Measurements from ENCODE around the gene ATR. TPM values are rescaled to one million over a fixed set of nuclear protein-coding genes. Genes with fewer than 3 reads are reported as not detected.

Gene ATR
- total and polyA plus RNA-seq, 2 of the 4 experiments (the other 2 are of a cell fraction): 9.5 to 28.0 TPM

DNA sequence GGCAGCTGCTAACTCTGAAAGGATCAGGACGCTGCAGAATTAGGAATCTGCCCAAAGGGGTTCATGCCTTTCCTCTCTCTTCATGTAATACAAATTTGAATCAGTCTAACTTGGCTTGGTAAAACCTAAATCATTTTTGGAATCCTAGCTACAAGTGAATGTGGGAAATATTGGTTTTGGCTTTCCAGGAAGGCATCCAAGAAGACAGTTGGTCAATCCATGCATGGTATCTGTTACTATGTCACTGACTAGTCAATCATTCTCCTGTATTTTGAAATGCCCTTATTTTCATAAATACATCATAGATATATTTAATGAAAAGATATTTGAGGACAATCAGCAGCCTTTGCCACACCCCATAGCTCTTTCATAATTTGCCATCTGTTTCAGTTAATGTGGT, 10.2 kb upstream of the ATR start:
- intact Hi-C loops (cut with micrococcal nuclease): no loop called here
- Histone ChIP-seq H3K4me1 (ENCODE audit: control insufficient read depth, insufficient read depth, low read length) (no peaks in the 10 kb centered on the region), H3K79me1 (ENCODE audit: low read depth in 1 of 2, low read length in 2 of 2) (no peaks in the 10 kb centered on the region), H4K8ac (ENCODE audit: low read depth in 2 of 2, low read length in 2 of 2) (no peak overlapping the region), H3K56ac (ENCODE audit: extremely low read depth, insufficient read depth, low read length) (no peak overlapping the region), H3K27me3 (ENCODE audit: control insufficient read depth, insufficient read depth, low read length) (peaks cover 6% of the 10 kb centered on the region), H3K9me1 (ENCODE audit: insufficient read depth, low read length) (no peaks in the 10 kb centered on the region), H2BK120ac (ENCODE audit: low read depth, low read length) (no peak overlapping the region), H2BK20ac (ENCODE audit: low read depth, low read length) (no peak overlapping the region), H2AK9ac (replicated peaks; ENCODE audit: low read depth, low read length, poor library complexity) (no peak overlapping the region), H2BK5ac (ENCODE audit: low read depth, low read length, poor library complexity, severe bottlenecking) (no peak overlapping the region), H3K36me3 (ENCODE audit: control insufficient read depth, insufficient read depth, low read length) (no peaks in the 10 kb centered on the region), H3K27ac (ENCODE audit: insufficient read depth, low read length) (no peak overlapping the region), H3K9ac (ENCODE audit: low read depth, low read length) (no peak overlapping the region), H2AK5ac (ENCODE audit: low read depth, low read length) (no peak overlapping the region), H4K20me1 (ENCODE audit: insufficient read depth, low read length) (no peaks in the 10 kb centered on the region), H3K4ac (ENCODE audit: low read depth, low read length) (no peak overlapping the region), H2AFZ (replicated peaks; ENCODE audit: low read length, poor library complexity) (no peak overlapping the region), H3K18ac (ENCODE audit: low read depth, low read length) (no peak overlapping the region), H3K23ac (ENCODE audit: low read depth, low read length) (no peak overlapping the region), H3K9me3 (ENCODE audit: control insufficient read depth, insufficient read depth, low read length) (no peaks in the 10 kb centered on the region), H2BK15ac (ENCODE audit: low read depth, low read length) (no peak overlapping the region), H3K14ac (replicated peaks; ENCODE audit: low read depth, low read length) (no peak overlapping the region), H3K4me3 (ENCODE audit: insufficient read depth, low read depth, low read length) (no peak overlapping the region), H3K4me2 (ENCODE audit: low read depth, low read length) (no peak overlapping the region), H4K5ac (ENCODE audit: low read depth, low read length) (no peak overlapping the region), H4K91ac (ENCODE audit: insufficient read depth, low read depth, low read length) (no peak overlapping the region)
- BruUV-seq (replicated peaks): no TSS peak
- POLR2A ChIA-PET (ENCODE audit: unreplicated experiment): no interaction called here
- DNase-seq (no peak), ATAC-seq (ENCODE audit: low read depth) (no peak)
- in situ Hi-C loops (cut with MboI; ENCODE audit: low sequenced_read_pairs): loop anchor here (5.0 kb wide), 1 partner anchor 404 kb away; no protein-coding TSS in a partner anchor
- WGBS, 2 experiments (ENCODE audit: extremely low coverage in 2 of 2, insufficient read length in 1 of 2): no CpG with 5 or more reads among the region's 1 CpG
- TF ChIP-seq NFE2L2 (IDR thresholded peaks at IDR 0.05; ENCODE audit: low read depth, low read length) (no peak), BHLHE40 (IDR thresholded peaks at IDR 0.05; ENCODE audit: low read depth, low read length) (no peak), RCOR1 (IDR thresholded peaks at IDR 0.05; ENCODE audit: insufficient replicate concordance, low read length) (no peak), MAZ (IDR thresholded peaks at IDR 0.05; ENCODE audit: borderline replicate concordance, low read depth, low read length) (no peak), CEBPB (IDR thresholded peaks at IDR 0.05; ENCODE audit: low read depth, low read length) (no peak), RFX5 (IDR thresholded peaks at IDR 0.05; ENCODE audit: low read depth, low read length) (no peak), CTCF (conservative IDR thresholded peaks at IDR 0.05; ENCODE audit: low read depth, low read length) (no peak), MXI1 (IDR thresholded peaks at IDR 0.05; ENCODE audit: borderline replicate concordance, low read depth, low read length) (no peak), CHD1 (IDR thresholded peaks at IDR 0.05; ENCODE audit: low read depth, low read length) (no peak), POLR2A (IDR thresholded peaks at IDR 0.05; ENCODE audit: low read depth, low read length) (no peak), SMC3 (IDR thresholded peaks at IDR 0.05; ENCODE audit: low read depth, low read length) (no peak), RAD21 (IDR thresholded peaks at IDR 0.05; ENCODE audit: low read length) (no peak), FOS (IDR thresholded peaks at IDR 0.05; ENCODE audit: low read depth, low read length) (no peak), MAFK (IDR thresholded peaks at IDR 0.05; ENCODE audit: low read depth, low read length) (no peak)
- TF ChIP-seq, protein P1, sequence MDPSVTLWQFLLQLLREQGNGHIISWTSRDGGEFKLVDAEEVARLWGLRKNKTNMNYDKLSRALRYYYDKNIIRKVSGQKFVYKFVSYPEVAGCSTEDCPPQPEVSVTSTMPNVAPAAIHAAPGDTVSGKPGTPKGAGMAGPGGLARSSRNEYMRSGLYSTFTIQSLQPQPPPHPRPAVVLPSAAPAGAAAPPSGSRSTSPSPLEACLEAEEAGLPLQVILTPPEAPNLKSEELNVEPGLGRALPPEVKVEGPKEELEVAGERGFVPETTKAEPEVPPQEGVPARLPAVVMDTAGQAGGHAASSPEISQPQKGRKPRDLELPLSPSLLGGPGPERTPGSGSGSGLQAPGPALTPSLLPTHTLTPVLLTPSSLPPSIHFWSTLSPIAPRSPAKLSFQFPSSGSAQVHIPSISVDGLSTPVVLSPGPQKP (IDR thresholded peaks at IDR 0.05; ENCODE audit: borderline replicate concordance, low read depth, low read length): no peak
- TF ChIP-seq, protein P2, sequence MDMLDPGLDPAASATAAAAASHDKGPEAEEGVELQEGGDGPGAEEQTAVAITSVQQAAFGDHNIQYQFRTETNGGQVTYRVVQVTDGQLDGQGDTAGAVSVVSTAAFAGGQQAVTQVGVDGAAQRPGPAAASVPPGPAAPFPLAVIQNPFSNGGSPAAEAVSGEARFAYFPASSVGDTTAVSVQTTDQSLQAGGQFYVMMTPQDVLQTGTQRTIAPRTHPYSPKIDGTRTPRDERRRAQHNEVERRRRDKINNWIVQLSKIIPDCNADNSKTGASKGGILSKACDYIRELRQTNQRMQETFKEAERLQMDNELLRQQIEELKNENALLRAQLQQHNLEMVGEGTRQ (IDR thresholded peaks at IDR 0.05; ENCODE audit: low read depth, low read length): no peak
- dilution Hi-C loops (cut with HindIII; ENCODE audit: low sequenced_read_pairs, unreplicated experiment): no loop called here
- CTCF ChIA-PET: no interaction called here
